ENCODE measurements around the gene XPC. TPM values are rescaled to one million over a fixed set of nuclear protein-coding genes. Genes with fewer than 3 reads are reported as not detected.

The XPC gene
- polyA plus RNA-seq, 1 of the 3 experiments (the other 2 are of a cell fraction): 50.0 TPM

DNA sequence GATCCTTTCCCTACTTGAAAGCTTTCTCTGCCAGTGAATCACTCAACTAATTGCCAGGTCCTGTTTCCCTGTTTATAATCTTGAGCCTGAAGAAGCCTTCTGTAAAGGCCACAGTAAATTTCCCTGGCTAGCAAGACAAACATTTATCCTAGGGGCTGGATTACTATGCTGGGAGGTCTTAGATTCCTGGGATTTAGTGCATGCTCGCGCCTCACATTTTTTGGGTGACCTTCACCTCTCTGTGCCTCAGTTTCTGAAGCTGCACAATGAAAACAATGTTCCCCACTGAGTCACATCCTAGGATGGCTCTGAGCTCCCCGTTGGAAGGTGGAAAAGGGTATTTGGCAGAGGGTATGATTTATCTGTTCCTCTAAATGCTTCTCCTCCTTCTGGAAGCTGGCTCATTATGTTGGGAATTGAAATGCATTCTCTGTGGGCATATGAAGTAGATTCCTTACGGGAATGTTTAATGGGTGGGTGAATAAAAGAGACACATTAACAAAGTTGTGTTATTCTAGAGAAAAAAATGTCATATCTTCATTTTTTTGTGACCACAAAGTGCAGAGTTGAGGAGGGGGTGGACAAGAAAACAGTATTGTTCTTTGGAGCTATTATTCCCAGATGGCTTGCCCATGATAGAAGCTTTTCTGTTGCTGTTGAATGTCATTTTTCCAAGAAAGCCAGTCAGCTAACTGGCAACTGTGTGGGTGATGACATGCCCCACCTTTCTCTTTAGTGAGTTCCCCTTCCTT lies 32.6 kb upstream of the XPC start:
- H3K4me2 ChIP-seq: peak overlapping the region; percentile 68
- no peaks in the 10 kb centered on the region for H3K9me3 ChIP-seq
- no peak overlapping the region for H2AFZ ChIP-seq (ENCODE audit: low read depth)
- no peaks in the 10 kb centered on the region for H3K9me2 ChIP-seq
- ChIA-PET CTCF (interaction anchor here (0.6 to 8.1 kb wide), 5 partner anchors 7 to 337 kb away, joined by 3 to 115 read pairs (median 3); no protein-coding TSS in a partner anchor), POLR2A (interaction anchor here (0.6 kb wide), 1 partner anchor 73 kb away, joined by 3 read pairs; no protein-coding TSS in a partner anchor)
- H3K27ac ChIP-seq (ENCODE audit: low read depth in 2 of 2, low read length in 1 of 2): peak overlapping the region; percentile 73 to 82
- TF ChIP-seq FOXM1 (IDR thresholded peaks at IDR 0.05; ENCODE audit: low read depth) (peak; percentile 69; the same call in 1 of the 2 replicates), NFIC (IDR thresholded peaks at IDR 0.05; ENCODE audit: borderline replicate concordance) (peak; percentile 73), RXRA (IDR thresholded peaks at IDR 0.05; ENCODE audit: borderline replicate concordance, low read depth) (peak; percentile 34; the same call in 1 of the 2 replicates), EP300 (IDR thresholded peaks at IDR 0.05; ENCODE audit: borderline replicate concordance in 1 of 2, low read depth in 1 of 2, low read length in 1 of 2) (peak; percentile 19 to 67; a peak in 2 of 4 replicates), FOXJ3 (CRISPR knock-in tag; IDR thresholded peaks at IDR 0.05) (no peak), FOSL2 (IDR thresholded peaks at IDR 0.05; ENCODE audit: borderline replicate concordance, low read depth) (peak; percentile 56), CHD2 (IDR thresholded peaks at IDR 0.05; ENCODE audit: low read length, partially characterized antibody) (no peak), MEF2A (IDR thresholded peaks at IDR 0.05; ENCODE audit: borderline replicate concordance, low read depth) (0 out of 2 replicates have a peak, but pooled peaks have one; percentile 10), ELF1 (IDR thresholded peaks at IDR 0.05) (no peak), TCF12 (IDR thresholded peaks at IDR 0.05) (peak; percentile 83), GATA2 (CRISPR knock-in tag; IDR thresholded peaks at IDR 0.05) (no peak), EZH2phosphoT487 (IDR thresholded peaks at IDR 0.05; ENCODE audit: borderline replicate concordance, low read depth) (no peak), MXI1 (IDR thresholded peaks at IDR 0.05; ENCODE audit: low read depth, low read length) (no peak), JUND (IDR thresholded peaks at IDR 0.05) (peak; percentile 41), TEAD4 (IDR thresholded peaks at IDR 0.05; ENCODE audit: borderline replicate concordance, insufficient read depth) (peak; percentile 61)
- TF ChIP-seq, protein P1, sequence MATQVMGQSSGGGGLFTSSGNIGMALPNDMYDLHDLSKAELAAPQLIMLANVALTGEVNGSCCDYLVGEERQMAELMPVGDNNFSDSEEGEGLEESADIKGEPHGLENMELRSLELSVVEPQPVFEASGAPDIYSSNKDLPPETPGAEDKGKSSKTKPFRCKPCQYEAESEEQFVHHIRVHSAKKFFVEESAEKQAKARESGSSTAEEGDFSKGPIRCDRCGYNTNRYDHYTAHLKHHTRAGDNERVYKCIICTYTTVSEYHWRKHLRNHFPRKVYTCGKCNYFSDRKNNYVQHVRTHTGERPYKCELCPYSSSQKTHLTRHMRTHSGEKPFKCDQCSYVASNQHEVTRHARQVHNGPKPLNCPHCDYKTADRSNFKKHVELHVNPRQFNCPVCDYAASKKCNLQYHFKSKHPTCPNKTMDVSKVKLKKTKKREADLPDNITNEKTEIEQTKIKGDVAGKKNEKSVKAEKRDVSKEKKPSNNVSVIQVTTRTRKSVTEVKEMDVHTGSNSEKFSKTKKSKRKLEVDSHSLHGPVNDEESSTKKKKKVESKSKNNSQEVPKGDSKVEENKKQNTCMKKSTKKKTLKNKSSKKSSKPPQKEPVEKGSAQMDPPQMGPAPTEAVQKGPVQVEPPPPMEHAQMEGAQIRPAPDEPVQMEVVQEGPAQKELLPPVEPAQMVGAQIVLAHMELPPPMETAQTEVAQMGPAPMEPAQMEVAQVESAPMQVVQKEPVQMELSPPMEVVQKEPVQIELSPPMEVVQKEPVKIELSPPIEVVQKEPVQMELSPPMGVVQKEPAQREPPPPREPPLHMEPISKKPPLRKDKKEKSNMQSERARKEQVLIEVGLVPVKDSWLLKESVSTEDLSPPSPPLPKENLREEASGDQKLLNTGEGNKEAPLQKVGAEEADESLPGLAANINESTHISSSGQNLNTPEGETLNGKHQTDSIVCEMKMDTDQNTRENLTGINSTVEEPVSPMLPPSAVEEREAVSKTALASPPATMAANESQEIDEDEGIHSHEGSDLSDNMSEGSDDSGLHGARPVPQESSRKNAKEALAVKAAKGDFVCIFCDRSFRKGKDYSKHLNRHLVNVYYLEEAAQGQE (IDR thresholded peaks at IDR 0.05; ENCODE audit: low read depth, low read length): no peak
- TF ChIP-seq, protein P2, sequence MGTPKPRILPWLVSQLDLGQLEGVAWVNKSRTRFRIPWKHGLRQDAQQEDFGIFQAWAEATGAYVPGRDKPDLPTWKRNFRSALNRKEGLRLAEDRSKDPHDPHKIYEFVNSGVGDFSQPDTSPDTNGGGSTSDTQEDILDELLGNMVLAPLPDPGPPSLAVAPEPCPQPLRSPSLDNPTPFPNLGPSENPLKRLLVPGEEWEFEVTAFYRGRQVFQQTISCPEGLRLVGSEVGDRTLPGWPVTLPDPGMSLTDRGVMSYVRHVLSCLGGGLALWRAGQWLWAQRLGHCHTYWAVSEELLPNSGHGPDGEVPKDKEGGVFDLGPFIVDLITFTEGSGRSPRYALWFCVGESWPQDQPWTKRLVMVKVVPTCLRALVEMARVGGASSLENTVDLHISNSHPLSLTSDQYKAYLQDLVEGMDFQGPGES (IDR thresholded peaks at IDR 0.05; ENCODE audit: low read depth, low read length): no peak
- TF ChIP-seq, protein P3, sequence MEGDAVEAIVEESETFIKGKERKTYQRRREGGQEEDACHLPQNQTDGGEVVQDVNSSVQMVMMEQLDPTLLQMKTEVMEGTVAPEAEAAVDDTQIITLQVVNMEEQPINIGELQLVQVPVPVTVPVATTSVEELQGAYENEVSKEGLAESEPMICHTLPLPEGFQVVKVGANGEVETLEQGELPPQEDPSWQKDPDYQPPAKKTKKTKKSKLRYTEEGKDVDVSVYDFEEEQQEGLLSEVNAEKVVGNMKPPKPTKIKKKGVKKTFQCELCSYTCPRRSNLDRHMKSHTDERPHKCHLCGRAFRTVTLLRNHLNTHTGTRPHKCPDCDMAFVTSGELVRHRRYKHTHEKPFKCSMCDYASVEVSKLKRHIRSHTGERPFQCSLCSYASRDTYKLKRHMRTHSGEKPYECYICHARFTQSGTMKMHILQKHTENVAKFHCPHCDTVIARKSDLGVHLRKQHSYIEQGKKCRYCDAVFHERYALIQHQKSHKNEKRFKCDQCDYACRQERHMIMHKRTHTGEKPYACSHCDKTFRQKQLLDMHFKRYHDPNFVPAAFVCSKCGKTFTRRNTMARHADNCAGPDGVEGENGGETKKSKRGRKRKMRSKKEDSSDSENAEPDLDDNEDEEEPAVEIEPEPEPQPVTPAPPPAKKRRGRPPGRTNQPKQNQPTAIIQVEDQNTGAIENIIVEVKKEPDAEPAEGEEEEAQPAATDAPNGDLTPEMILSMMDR (IDR thresholded peaks at IDR 0.05): no peak
- TF ChIP-seq, protein P4, sequence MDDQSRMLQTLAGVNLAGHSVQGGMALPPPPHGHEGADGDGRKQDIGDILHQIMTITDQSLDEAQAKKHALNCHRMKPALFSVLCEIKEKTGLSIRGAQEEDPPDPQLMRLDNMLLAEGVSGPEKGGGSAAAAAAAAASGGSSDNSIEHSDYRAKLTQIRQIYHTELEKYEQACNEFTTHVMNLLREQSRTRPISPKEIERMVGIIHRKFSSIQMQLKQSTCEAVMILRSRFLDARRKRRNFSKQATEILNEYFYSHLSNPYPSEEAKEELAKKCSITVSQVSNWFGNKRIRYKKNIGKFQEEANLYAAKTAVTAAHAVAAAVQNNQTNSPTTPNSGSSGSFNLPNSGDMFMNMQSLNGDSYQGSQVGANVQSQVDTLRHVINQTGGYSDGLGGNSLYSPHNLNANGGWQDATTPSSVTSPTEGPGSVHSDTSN (IDR thresholded peaks at IDR 0.05): no peak; the same call in none of the 2 replicates
- H3K79me2 ChIP-seq (ENCODE audit: insufficient read depth): no peaks in the 10 kb centered on the region
- peaks cover 2 to 4% of the 10 kb centered on the region in 2 experiments; a peak in 2 of 4 replicates for H3K4me1 ChIP-seq (ENCODE audit: control insufficient read depth in 1 of 2, insufficient read depth in 2 of 2, low read depth in 1 of 2, low read length in 1 of 2)
- WGBS (ENCODE audit: low lambda C conversion rate): 45% methylated on average over 4 of the region's 4 CpGs
- H3K27me3 ChIP-seq (ENCODE audit: insufficient read depth): no peaks in the 10 kb centered on the region
- H3K9ac ChIP-seq: no peak overlapping the region; the same call in 1 of the 2 replicates
- peaks cover 19% of the 10 kb centered on the region for H3F3A ChIP-seq (replicated peaks; ENCODE audit: insufficient read depth)
- H3K4me3 ChIP-seq (ENCODE audit: low read depth in 2 of 2, low read length in 1 of 2): peak overlapping the region in 1 of 2 experiments; percentile 21; a peak in 1 of 4 replicates
- DNase-seq: no peak
- no peaks in the 10 kb centered on the region for H3K36me3 ChIP-seq (replicated peaks in 1 of 2; ENCODE audit: control insufficient read depth in 1 of 2, insufficient read depth in 2 of 2, low read length in 1 of 2)
- H4K20me1 ChIP-seq (ENCODE audit: insufficient read depth): no peaks in the 10 kb centered on the region

Data from SK-N-SH (cell line).